ENCODE results near the gene FAM234A.

FAM234A gene

GRCh38 chr16:283033-283805 lies 48.6 kb downstream of the FAM234A start, which contains the start of gene PDIA2:
PDIA2 (plus strand) TSS chr16:283164; CDS start chr16:283170, 6 bp downstream.
- DNase-seq = no peak

- no peak for DNase-seq
These were observed 49.8 kb downstream of the FAM234A start for GRCh38 chr16:284204-285120.

GRCh38 chr16:285146-286055 lies 50.8 kb downstream of the FAM234A start:
- no peak for DNase-seq

- DNase-seq = no peak
These were observed 52.1 kb downstream of the FAM234A start for GRCh38 chr16:286491-287297.

GRCh38 chr16:287298-287811 lies 52.7 kb downstream of the FAM234A start:
- DNase-seq = no peak

GRCh38 chr16:287981-288920 lies 53.6 kb downstream of the FAM234A start:
- DNase-seq = no peak

- DNase-seq = no peak
These were observed 54.9 kb downstream of the FAM234A start for GRCh38 chr16:289395-289997.

- DNase-seq = no peak
These were observed 55.5 kb downstream of the FAM234A start for GRCh38 chr16:290015-290680.

GRCh38 chr16:290681-291405 lies 56.2 kb downstream of the FAM234A start:
- no peak for DNase-seq

GRCh38 chr16:291539-291938 lies 56.9 kb downstream of the FAM234A start:
- DNase-seq = no peak

- no peak for DNase-seq
These were observed 58.6 kb downstream of the FAM234A start for GRCh38 chr16:293043-293775.

GRCh38 chr16:296276-296675 lies 61.7 kb downstream of the FAM234A start:
- no peak for DNase-seq

- DNase-seq = no peak
These were observed 62.3 kb downstream of the FAM234A start for GRCh38 chr16:296806-297510.

- no peak for DNase-seq
These were observed 63.2 kb downstream of the FAM234A start for GRCh38 chr16:297832-298231.

GRCh38 chr16:301235-301634 lies 66.6 kb downstream of the FAM234A start:
- no peak for DNase-seq

- DNase-seq = no peak
These were observed 67.3 kb downstream of the FAM234A start for GRCh38 chr16:301950-302349.

Measured in activated gamma-delta T cell (primary cell).